ENCODE data around the gene RTRAF. TPM values are rescaled to one million over a fixed set of nuclear protein-coding genes. Genes with fewer than 3 reads are reported as not detected.

The RTRAF gene
- total and polyA plus RNA-seq, 9 of the 15 experiments (the other 6 are each of a cell fraction or from before 2014, with no cell fraction given), result 126 to 204 (median 155) TPM

- in situ Hi-C loops (cut with MboI), result no loop called here
Measured at GRCh38 chr14:52002542-52002941, 13.2 kb downstream of the RTRAF start.

More at GRCh38 chr14:52002542-52002941, 13.2 kb downstream of the RTRAF start:
- no peaks in the 10 kb centered on the region for H3K4me1 ChIP-seq (replicated peaks in 1 of 2; ENCODE audit: control insufficient read depth in 2 of 2, insufficient read depth in 2 of 2, low read length in 2 of 2)
- no peak overlapping the region for H3K9ac ChIP-seq (ENCODE audit: insufficient read depth in 1 of 2, low read depth in 2 of 2, low read length in 2 of 2)
- no peak overlapping the region for H3K4me3 ChIP-seq
- H3K4me2 ChIP-seq (ENCODE audit: insufficient read depth, low read length), result no peak overlapping the region
- H4K20me1 ChIP-seq (replicated peaks; ENCODE audit: control insufficient read depth, insufficient read depth, low read length), result no peaks in the 10 kb centered on the region
- intact Hi-C loops (cut with micrococcal nuclease), result no loop called here
- no TSS peak for BruUV-seq (replicated peaks)
- peaks cover 95% of the 10 kb centered on the region for H3K36me3 ChIP-seq (ENCODE audit: control insufficient read depth, insufficient read depth, low read length)
- WGBS (ENCODE audit: insufficient coverage, low coverage, missing lambda C conversion rate), result 96% methylated on average over 4 of the region's 4 CpGs
- POLR2A ChIA-PET, result no interaction called here
- TF ChIP-seq ZNF436 (CRISPR knock-in tag; IDR thresholded peaks at IDR 0.05) (no peak), CREB3L1 (IDR thresholded peaks at IDR 0.05; ENCODE audit: borderline replicate concordance, low read depth) (no peak), ADNP (tag; IDR thresholded peaks at IDR 0.05) (no peak), PCBP1 (IDR thresholded peaks at IDR 0.05; ENCODE audit: low read depth, low read length, poor library complexity, severe bottlenecking) (no peak), HDAC1 (IDR thresholded peaks at IDR 0.05) (no peak), MAX (CRISPR knock-in tag; IDR thresholded peaks at IDR 0.05) (no peak), PHB (CRISPR knock-in tag; IDR thresholded peaks at IDR 0.05) (no peak), USF2 (CRISPR knock-in tag; IDR thresholded peaks at IDR 0.05) (no peak), ZBTB33 (CRISPR knock-in tag; IDR thresholded peaks at IDR 0.05) (no peak), ZNF316 (IDR thresholded peaks at IDR 0.05) (no peak), RBBP5 (IDR thresholded peaks at IDR 0.05; ENCODE audit: borderline replicate concordance, insufficient read depth, low read length, poor library complexity, severe bottlenecking) (no peak), RFX1 (IDR thresholded peaks at IDR 0.05) (no peak), STAT5B (CRISPR knock-in tag; IDR thresholded peaks at IDR 0.05) (no peak), RAD21 (CRISPR knock-in tag; conservative IDR thresholded peaks at IDR 0.05 in 1 of 2, IDR thresholded peaks at IDR 0.05 in 1 of 2) (no peak)
- DNase-seq (ENCODE audit: extremely low read depth in 1 of 4, low spot score in 3 of 4) (no peak), ATAC-seq (no peak), FAIRE-seq (no peak)
- no peak overlapping the region for H2AFZ ChIP-seq (ENCODE audit: low read depth, low read length)
- no peaks in the 10 kb centered on the region for H3K79me2 ChIP-seq (ENCODE audit: control insufficient read depth, insufficient read depth, low read length)
- no peaks in the 10 kb centered on the region for H3K9me3 ChIP-seq (replicated peaks; ENCODE audit: control insufficient read depth, insufficient read depth, low read depth, low read length)
- H3K9me1 ChIP-seq (ENCODE audit: control insufficient read depth, insufficient read depth, low read length), result no peaks in the 10 kb centered on the region
- H3K27ac ChIP-seq (ENCODE audit: extremely low read depth, low read depth, low read length), result no peak overlapping the region
- H3K27me3 ChIP-seq (ENCODE audit: control insufficient read depth in 2 of 2, insufficient read depth in 2 of 2, low read length in 2 of 2), result no peaks in the 10 kb centered on the region
- CTCF ChIA-PET (ENCODE audit: low intra/inter-chr PET ratio), result no interaction called here

All from K562 (cell line).